H54 (cell line): ENCODE results near the gene SLIRP.
"Not testable (repeated sequence)": the region's sequence is repeated elsewhere in the genome, so short reads cannot be mapped to it uniquely, and the experiment has no call there.

Source experiments
- DNase-seq: peaks from one replicate; pipeline ENCODE4 v3.0.0; 2011; ENCODE audit warnings: low spot score, mixed read lengths; ENCODE audit not compliant: insufficient read length
- FAIRE-seq: peaks from 3 replicates; lab custom pipeline; 2011; peaks lifted over from hg19 to GRCh38; lab: Jason Lieb, UNC
- POLR2A ChIP-seq: IDR thresholded peaks from 2 replicates; pipeline ENCODE4 v1.6.1; 2011; ENCODE audit warnings: low read depth, mild to moderate bottlenecking, low read length

Gene SLIRP

DNA sequence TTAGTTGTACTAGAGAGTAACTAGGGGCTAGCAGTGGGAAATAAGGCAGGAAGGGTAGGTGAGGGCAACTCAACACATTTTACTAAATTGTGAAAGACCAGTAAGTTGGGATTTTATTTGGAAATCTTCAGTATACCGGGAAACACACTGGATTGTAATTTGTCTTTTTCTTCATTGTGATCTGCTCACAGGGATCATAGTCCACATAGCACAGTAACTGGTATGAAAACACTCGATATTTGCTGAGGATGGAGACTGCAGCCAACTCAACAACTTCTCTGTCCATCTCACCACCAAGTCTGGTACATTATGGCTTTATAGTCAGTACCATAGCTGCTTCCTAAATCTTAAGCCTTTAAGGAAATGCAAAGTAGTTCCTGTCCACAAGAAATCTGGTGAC, 2.5 kb downstream of the SLIRP start:
- no peak for DNase-seq
- TF ChIP-seq POLR2A: no peak
- FAIRE-seq: no peak

DNA sequence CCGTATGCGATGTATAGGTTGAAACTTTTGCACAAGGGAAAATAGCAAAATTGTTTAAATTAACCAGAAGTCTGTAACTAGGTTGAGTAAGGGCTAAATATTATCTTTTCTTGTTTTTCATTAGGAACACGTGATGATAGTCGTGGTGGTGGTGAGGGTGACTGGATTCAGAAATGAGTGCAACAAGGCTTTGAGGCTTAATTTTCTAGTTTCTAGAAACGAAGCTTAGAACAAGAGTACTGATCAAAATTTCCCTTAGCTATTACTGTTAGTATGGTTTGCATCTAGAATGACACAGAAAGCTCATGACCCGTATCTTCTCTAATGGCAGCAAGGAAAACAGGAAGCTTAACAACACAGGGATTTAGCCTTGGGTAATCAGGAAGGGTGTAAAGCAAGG, 7.0 kb downstream of the SLIRP start:
- no peak for TF ChIP-seq POLR2A
- DNase-seq: no peak
- FAIRE-seq: no peak

DNA sequence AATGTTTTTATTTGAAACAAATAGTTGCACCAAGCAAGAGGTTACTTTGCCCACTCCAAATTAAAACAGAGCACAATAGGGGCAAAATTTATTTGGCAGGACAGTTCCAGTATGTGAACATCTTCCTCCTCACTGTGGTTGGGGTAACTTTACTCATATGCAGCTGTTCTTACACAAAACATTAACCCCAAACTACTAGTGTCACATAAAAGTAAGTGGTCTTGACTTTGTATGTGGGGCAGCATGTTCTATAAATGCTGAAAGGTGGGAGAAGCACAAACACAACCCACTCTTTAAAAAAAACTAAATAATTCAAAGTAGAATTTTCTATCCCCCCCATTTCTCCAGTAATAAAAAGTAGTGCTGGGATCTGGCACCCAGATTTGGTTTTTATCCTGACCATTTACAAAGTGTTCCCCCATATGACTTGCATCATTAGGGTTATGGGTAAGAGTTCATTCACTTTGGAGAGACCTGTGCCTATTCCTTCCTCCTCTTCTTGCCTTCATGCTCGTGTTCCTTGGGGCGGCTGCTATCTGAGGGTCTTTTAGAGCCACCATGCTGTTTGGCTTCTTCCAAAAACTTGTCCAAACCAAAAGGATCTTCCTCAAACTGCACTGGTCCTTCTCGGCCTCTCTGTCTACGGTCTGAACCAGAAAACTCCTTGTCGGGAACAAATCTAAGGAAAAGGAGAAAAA, 9.9 kb downstream of the SLIRP start:
- no peak for TF ChIP-seq POLR2A
- DNase-seq (no peak), FAIRE-seq (no peak)

DNA sequence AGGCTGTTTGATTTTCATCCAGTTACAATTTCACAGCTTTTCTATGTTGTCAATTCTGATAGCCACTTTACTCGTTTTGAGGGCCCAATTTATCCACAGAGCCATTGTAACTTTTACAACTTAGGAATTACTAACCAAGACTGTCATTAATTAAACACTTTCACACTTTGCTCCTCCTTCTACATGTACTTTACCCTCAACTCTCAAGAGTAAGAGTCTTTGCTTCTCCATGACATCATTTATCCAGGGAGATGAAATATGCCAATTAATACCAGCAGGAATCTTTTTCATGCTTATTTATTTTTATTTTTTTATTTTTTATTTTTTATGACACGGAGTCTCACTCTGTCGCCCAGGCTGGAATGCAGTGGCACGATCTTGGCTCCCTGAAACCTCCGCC, 13.5 kb downstream of the SLIRP start:
- no peak for TF ChIP-seq POLR2A
- DNase-seq (no peak), FAIRE-seq (no peak)

DNA sequence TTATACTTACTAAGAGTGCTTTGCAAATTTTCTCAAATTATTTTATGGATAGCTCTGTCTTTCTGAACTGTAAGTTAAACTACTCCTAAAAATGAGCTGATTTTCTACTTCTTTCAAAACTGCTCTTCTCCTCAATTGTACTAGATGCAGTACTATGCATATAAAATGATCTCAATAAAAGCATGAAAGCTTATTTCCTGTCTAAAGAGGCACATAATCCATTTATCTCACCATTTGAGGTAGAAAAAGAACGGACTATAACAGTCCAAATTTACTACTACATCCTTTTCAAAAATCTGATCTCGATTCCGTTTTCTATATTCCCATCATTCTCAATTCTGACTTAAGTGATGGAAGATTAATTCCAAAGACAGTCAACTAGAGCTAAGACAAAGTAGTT, 14.4 kb downstream of the SLIRP start:
- FAIRE-seq: no peak
- no peak for DNase-seq
- TF ChIP-seq POLR2A: no peak

DNA sequence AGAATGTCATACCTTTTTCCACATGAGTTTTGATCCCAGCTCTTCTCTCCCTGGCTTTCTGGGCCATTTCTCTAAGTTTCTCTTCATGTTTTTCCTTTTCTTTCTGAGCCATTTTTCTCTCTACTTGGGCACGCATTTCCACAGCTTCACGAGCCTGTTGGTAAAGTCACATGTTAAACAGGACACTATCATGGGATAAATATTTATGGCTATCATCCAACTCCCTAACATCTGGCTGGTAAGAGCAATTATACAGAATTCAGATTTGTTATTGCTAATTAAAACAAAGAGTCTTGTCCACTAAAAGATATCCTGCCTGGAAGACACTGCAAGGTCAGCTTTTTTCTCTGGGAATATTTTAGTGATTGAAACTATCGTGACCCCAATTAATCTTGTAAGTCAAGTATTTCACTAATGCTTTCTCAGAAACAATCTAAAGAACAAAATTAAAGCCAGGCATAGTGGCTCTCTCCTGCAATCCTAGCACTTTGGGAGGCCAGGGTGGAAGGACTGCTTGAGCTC, 23.1 kb downstream of the SLIRP start:
- DNase-seq: no peak
- no peak for TF ChIP-seq POLR2A
- FAIRE-seq: no peak

DNA sequence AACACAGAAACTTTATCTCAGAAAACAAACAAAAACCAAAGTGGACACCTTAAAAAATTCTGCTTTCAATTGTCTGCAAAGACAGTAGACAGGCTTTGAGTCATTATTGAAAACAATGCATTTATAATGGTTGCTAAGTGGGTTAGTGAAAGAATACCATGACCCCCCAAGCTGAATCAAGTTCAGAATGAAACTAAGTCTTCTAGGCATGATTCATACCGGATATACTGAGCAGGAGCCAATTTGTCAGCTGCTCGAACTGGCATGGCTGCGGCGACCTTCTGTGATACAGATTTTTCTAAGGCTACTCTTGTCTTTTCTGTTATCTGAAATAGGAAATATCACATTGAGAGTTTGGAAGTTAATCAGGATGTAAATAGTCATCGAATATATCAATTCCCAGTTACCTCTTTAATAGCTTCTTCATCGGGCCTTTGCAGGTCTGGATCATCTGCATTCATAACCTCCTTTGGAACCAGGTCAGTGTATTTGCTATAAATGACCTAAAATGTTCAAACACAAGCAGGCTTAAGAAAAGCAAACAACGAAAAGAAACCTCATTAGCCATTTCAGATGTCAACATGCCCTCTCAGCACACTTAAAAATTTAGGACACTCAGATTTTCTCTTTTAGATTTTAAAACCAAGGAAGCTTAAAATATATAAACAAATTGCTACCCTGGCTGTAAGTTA, 30.8 kb downstream of the SLIRP start:
- no peak for TF ChIP-seq POLR2A
- DNase-seq (no peak), FAIRE-seq (no peak)

DNA sequence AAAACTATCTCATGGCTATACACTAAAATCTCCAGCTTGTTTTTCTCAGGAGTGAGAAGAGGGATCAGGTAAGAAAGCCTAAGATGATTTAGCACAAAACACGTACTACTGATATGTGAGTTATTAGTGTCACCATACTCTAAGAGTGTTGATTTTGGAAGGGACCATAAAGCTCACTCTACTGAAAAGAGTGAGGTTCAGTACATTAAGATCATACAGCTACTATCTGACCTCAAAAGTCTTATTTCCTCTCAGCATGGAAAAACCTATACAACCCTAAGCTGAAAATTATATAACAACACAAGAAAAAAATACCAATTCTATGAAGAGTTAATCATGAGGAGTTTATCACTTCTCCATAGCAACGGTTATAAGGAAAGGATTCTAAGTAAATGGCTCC, 33.5 kb downstream of the SLIRP start:
- FAIRE-seq (no peak), DNase-seq (no peak)
- no peak for TF ChIP-seq POLR2A

DNA sequence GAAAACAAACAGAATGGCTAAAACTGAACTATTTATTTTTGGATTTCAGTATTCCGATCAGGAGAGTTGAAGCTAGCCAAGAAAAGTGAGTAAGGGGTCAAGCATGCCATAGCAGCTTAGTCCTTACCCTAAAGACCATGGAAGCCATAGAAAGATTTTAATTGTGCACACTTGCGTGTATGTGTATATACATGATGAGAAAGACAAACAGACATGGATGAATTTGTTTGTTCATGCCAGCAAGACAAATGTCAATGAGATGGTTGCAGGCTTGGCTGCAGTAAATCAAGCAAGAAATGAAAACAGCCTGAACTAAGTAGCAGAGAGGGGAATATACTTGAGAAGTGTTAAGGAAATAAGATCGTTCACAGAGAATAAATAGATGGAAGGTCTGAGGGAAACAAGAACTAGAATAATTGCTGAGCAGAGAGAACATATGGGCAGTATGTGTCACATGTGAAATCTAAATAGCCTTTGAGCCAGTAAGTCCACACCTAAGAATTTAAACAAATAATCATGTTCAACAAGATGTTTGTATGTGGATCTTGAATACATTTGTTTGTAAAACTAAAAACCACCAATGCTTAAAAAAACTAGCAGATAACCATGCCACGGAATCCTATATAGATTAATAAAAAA, 38.3 kb downstream of the SLIRP start:
- no peak for DNase-seq
- no peak for TF ChIP-seq POLR2A
- no peak for FAIRE-seq

DNA sequence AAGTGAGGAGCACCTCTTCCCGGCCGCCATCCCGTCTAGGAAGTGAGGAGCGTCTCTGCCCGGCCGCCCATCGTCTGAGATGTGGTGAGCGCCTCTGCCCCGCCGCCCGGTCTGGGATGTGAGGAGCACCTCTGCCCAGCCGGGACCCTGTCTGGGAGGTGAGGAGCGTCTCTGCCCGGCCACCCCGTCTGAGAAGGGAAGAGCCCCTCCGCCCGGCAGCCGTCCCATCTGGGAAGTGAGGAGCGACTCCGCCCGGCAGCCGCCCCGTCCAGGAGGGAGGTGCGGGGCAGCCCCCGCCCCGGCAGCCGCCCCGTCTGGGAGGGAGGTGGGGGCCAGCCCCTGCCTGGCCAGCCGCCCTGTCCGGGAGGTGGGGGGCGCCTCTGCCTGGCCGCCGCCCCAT, 39.5 kb downstream of the SLIRP start:
- FAIRE-seq, DNase-seq: not testable (repeated sequence)

DNA sequence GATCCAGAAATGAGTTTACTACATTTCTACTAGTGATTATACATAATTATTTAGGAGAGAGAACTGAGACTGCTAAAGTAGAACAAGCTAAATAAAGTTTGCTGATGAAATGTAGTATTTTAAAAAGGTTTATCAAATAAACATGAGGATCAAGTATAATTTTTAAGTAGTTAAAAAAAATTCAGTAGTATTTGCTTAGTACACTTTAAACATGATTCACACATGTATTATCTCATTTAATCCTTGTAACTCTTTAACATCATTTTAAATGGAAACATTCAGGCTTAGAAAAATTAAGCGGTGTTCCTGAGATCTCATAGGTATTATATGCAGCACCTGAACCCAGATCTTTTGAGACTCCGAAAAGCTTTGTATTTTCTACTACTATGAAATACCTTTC, 44.4 kb downstream of the SLIRP start:
- FAIRE-seq (no peak), DNase-seq (no peak)
- no peak for TF ChIP-seq POLR2A

DNA sequence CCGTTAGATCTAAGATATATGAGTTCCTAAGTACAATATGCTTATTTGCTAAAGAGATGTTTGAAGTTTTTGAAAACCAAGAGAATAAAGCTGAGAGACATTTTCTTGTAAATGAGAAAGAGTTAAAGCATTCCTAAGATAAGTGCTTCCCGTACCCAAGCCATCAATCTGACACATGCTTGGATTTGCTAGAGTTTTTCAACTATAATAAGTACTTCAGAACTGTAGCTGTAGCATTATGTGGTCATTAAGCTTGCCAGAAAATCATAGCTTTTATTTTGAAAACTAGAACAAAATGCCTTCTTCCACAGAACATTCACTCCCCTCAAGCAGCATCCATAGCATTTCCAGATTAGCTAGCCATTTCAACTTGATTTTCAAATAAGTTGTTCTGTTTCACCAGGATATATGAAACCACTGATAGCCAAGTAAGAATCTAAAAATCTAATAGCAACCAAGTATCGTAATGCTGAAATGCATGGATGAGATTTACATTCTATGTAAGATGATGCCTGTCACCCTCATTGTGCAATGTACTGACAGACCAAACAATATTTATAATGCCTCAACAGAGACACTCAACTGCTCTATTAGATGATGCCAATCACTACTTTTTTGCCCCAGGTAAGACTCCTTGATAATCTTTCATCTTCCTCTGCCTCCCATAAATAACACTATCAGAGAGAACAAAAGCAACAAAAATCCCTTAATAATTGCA, 45.1 kb downstream of the SLIRP start:
- FAIRE-seq: no peak
- DNase-seq: no peak
- TF ChIP-seq POLR2A: no peak

DNA sequence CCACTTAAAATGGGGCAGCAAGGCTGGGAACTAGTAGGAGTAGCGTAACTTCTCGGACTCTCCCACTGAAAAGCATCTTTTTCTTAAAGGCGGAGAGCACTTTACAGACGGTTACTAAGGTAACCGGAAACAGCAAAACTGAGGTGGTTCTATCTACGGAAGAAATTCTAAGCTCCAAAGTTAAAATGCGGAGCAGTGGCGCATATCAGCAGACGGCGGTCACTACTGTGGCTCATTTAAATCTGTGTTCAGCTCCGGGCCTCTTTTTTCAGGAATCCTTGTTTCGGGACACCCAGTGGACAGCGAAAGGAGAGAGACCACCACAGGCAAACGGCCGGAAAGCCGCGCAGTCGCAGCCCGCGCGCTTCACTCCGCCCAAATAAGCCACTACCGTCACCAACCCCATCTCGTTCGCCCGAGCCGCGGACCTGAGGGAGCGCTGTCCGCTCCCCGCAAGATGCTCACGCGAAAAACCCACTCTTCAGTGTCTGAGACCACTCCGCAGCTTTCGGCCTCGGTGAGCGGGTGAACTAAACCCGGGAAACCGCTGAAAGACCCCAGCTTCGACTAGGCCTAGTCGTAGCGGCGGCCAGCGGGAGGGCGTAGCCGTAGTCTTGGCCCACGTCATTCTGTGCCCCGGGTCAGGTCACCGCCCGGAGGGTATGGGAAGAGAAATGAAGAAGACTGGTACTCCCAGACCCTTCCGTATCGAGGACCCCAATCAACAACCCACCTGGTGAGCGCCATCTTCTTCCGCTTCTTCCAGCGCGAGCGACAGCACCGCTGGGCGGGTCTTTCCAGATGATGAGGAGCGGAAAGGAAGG, 52.7 kb downstream of the SLIRP start, which contains the start of gene SNW1:
SNW1 (minus strand) TSS at position 776 of the 824 bp plus-strand sequence; CDS start at position 747, 29 bp downstream.
- FAIRE-seq: peak; percentile 93
- DNase-seq: peak; percentile 70

More for the DNA sequence above, 52.7 kb downstream of the SLIRP start, which contains the start of gene SNW1:
- peak; percentile 28; the same call in 1 of the 2 replicates for TF ChIP-seq POLR2A
